OCI-LY1 (cell line): ENCODE data around the gene ZNF618.

Experiments used
- H2AFZ ChIP-seq: fragments of 200-600 bp; sonication (generic), shearing (Covaris generic); 2 replicates; pipeline ENCODE4 v1.6.0; 2014; ENCODE audit warnings: antibody characterized with exemption, mild to moderate bottlenecking, low read length
- H3F3A ChIP-seq: fragments of 200-600 bp; sonication (generic), shearing (Covaris generic); 2 replicates; pipeline ENCODE4 v1.6.0; 2014; ENCODE audit warnings: mild to moderate bottlenecking, antibody characterized with exemption, low read length, moderate library complexity; ENCODE audit not compliant: insufficient read depth
- H3K27ac ChIP-seq: fragments of 200-600 bp; sonication (generic); 2 replicates; pipeline ENCODE4 v1.5.1; 2014; ENCODE audit warnings: low read length, mixed run types, mild to moderate bottlenecking, low read depth; ENCODE audit not compliant: poor library complexity, severe bottlenecking
- H3K27me3 ChIP-seq: fragments of 200-600 bp; sonication (generic); 2 replicates; pipeline ENCODE4 v1.6.0; 2014; ENCODE audit warnings: antibody characterized with exemption, mild to moderate bottlenecking, low read length, moderate library complexity; ENCODE audit not compliant: insufficient read depth
- H3K36me3 ChIP-seq: fragments of 200-600 bp; sonication (generic); 2 replicates; pipeline ENCODE4 v1.6.1; 2014; ENCODE audit warnings: mild to moderate bottlenecking, antibody characterized with exemption, low read length, moderate library complexity, mixed read lengths; ENCODE audit not compliant: insufficient read depth
- H3K4me1 ChIP-seq: fragments of 200-600 bp; sonication (generic); 2 replicates; pipeline ENCODE4 v1.5.1; 2014; ENCODE audit warnings: mild to moderate bottlenecking, low read length, moderate library complexity; ENCODE audit not compliant: insufficient read depth, severe bottlenecking
- H3K4me2 ChIP-seq: fragments of 200-600 bp; sonication (generic), shearing (Covaris generic); 2 replicates; pipeline ENCODE4 v1.6.1; 2014; ENCODE audit warnings: low read length
- H3K4me3 ChIP-seq: fragments of 200-600 bp; sonication (generic); 2 replicates; pipeline ENCODE4 v1.5.1; 2014; ENCODE audit warnings: low read length, low read depth, mild to moderate bottlenecking, mixed read lengths; ENCODE audit not compliant: poor library complexity, severe bottlenecking
- H3K79me2 ChIP-seq: fragments of 200-600 bp; shearing (Covaris generic); 2 replicates; pipeline ENCODE4 v1.6.1; 2016; ENCODE audit warnings: mixed run types, low read length, mixed read lengths; ENCODE audit not compliant: insufficient read depth
- H3K9ac ChIP-seq: fragments of 200-600 bp; sonication (generic), shearing (Covaris generic); 2 replicates; pipeline ENCODE4 v1.6.1; 2014; ENCODE audit warnings: mild to moderate bottlenecking, low read length, mixed read lengths
- H3K9me2 ChIP-seq: fragments of 200-600 bp; sonication (generic), shearing (Covaris generic); 2 replicates; pipeline ENCODE4 v1.6.1; 2014; ENCODE audit warnings: low read depth, mild to moderate bottlenecking, low read length, mixed read lengths
- H3K9me3 ChIP-seq: fragments of 200-600 bp; shearing (Covaris generic); 2 replicates; pipeline ENCODE4 v1.6.1; 2014; ENCODE audit warnings: low read length, mixed read lengths
- H4K20me1 ChIP-seq: fragments of 200-600 bp; sonication (generic), shearing (Covaris generic); 2 replicates; pipeline ENCODE4 v1.6.0; 2016; ENCODE audit warnings: mild to moderate bottlenecking, low read length; ENCODE audit not compliant: insufficient read depth
- CTCF ChIP-seq: fragments of 200-600 bp; sonication (generic), shearing (Covaris generic); IDR thresholded peaks from 2 replicates; pipeline ENCODE4 v1.5.1; 2017; ENCODE audit warnings: mild to moderate bottlenecking, antibody characterized with exemption, low read length, moderate library complexity, mixed read lengths
- EZH2 ChIP-seq: fragments of 200-600 bp; sonication (generic), shearing (Covaris generic); IDR thresholded peaks from 2 replicates; pipeline ENCODE4 v1.8.0; 2017; ENCODE audit warnings: borderline replicate concordance, mixed run types, mild to moderate bottlenecking, antibody characterized with exemption, low read length, moderate library complexity, mixed read lengths

Gene ZNF618

GRCh38 chr9:113978725-113979342 lies 102.7 kb downstream of the ZNF618 start:
- Histone ChIP-seq H3K4me3 (no peak overlapping the region), H2AFZ (no peak overlapping the region), H3K9me3 (no peaks in the 10 kb centered on the region), H3K4me2 (no peak overlapping the region), H3K27ac (no peak overlapping the region), H3K79me2 (no peaks in the 10 kb centered on the region), H3K27me3 (no peaks in the 10 kb centered on the region), H3K9me2 (no peaks in the 10 kb centered on the region), H4K20me1 (no peaks in the 10 kb centered on the region), H3K9ac (no peak overlapping the region), H3F3A (no peaks in the 10 kb centered on the region), H3K4me1 (no peaks in the 10 kb centered on the region), H3K36me3 (no peaks in the 10 kb centered on the region)
- TF ChIP-seq CTCF = no peak
- no peak for TF ChIP-seq EZH2

- H3K36me3 ChIP-seq = no peaks in the 10 kb centered on the region
- TF ChIP-seq EZH2 (no peak), CTCF (no peak)
- H3K4me3 ChIP-seq = no peak overlapping the region
- no peak overlapping the region for H2AFZ ChIP-seq
- no peaks in the 10 kb centered on the region for H3K9me3 ChIP-seq
- no peaks in the 10 kb centered on the region for H3K9me2 ChIP-seq
- H3F3A ChIP-seq = no peaks in the 10 kb centered on the region
- H3K4me2 ChIP-seq = no peak overlapping the region
- H4K20me1 ChIP-seq = no peaks in the 10 kb centered on the region
- H3K79me2 ChIP-seq = no peaks in the 10 kb centered on the region
- no peak overlapping the region for H3K27ac ChIP-seq
- no peaks in the 10 kb centered on the region for H3K4me1 ChIP-seq
- no peak overlapping the region for H3K9ac ChIP-seq
- H3K27me3 ChIP-seq = no peaks in the 10 kb centered on the region
Measured at GRCh38 chr9:113979343-113980127, 103.4 kb downstream of the ZNF618 start.

- no peaks in the 10 kb centered on the region for H4K20me1 ChIP-seq
- H3K4me1 ChIP-seq = no peaks in the 10 kb centered on the region
- no peak overlapping the region for H3K27ac ChIP-seq
- no peaks in the 10 kb centered on the region for H3K9me2 ChIP-seq
- no peak for TF ChIP-seq CTCF
- TF ChIP-seq EZH2 = no peak
- no peaks in the 10 kb centered on the region for H3K27me3 ChIP-seq
- no peak overlapping the region for H3K4me2 ChIP-seq
- no peaks in the 10 kb centered on the region for H3F3A ChIP-seq
- no peak overlapping the region for H3K9ac ChIP-seq
- H2AFZ ChIP-seq = no peak overlapping the region
- H3K4me3 ChIP-seq = no peak overlapping the region
- H3K9me3 ChIP-seq = no peaks in the 10 kb centered on the region
- no peaks in the 10 kb centered on the region for H3K79me2 ChIP-seq
- H3K36me3 ChIP-seq = no peaks in the 10 kb centered on the region
Measured at GRCh38 chr9:113984639-113985380, 108.7 kb downstream of the ZNF618 start.
